ENCODE results near the gene SDHAF2. TPM values are rescaled to one million over a fixed set of nuclear protein-coding genes. Genes with fewer than 3 reads are reported as not detected.

The SDHAF2 gene
- total RNA-seq, 2 experiments from 2014 or later = 23.7 to 27.0 TPM

DNA sequence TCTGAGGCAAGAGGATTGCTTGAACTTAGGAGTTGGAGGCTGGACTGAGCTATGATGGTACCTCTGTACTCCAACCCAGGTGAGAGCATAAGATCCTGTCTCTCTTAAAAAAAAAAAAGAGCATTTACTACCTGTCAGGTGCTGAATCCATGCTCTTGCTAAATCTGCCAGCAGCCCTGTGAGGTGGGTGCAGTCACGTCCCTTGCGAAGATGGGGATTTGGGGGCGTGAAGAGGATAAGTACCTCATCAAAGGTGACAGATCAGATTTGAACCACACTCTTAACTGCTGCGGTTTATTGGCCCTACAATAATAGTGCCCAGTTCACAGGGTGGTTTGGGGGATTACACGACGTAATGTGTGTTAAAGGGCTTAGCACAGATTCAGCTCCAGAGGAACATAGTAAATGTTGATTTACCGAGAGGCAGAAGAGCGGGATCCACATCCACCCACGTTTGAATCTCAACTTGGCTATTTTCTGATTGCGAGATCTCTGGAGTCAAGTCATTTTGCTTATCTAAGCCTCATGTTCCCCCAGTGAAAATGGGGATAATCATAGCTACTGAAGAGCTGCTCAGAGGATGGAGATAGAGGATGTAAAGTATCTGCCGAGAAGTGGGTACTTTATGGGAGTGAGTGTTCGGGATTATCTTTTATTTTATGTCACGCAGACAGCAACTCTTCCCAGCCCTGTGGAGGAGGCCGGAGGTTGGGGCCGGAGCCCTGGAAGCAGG is 50.5 kb downstream of the SDHAF2 start:
- Mint-ChIP-seq H3K9me3 (no peaks in the 10 kb centered on the region), H3K27ac (no peak overlapping the region)

DNA sequence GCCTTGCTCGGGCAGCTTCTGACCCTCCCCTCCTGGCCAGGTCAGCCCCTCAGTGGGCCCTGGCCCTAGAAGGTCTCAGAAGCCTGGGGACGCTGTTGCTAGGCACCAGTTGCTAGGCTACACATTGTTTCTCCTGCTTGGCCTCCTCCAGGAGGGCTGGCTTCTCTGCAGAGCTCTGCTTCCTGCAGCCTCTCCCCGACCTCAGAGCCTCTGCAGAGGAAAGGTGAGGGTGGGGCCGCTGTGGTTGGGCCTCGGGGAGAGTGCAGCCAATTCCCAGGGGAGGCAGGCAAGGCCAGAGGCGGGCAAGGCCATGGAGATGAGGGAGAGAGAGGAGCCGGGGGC is 51.0 kb downstream of the SDHAF2 start:
- no peak overlapping the region for H3K27ac Mint-ChIP-seq
- intact Hi-C loops (cut with micrococcal nuclease) = no loop called here
- H3K36me3 Mint-ChIP-seq (ENCODE audit: low read depth) = no peaks in the 10 kb centered on the region
- H3K27me3 Mint-ChIP-seq (ENCODE audit: low read depth) = peaks cover 2% of the 10 kb centered on the region
- H3K9me3 Mint-ChIP-seq = no peaks in the 10 kb centered on the region
- CTCF ChIA-PET = interaction anchor here (1.1 to 13.2 kb wide), 4 partner anchors 8 to 155 kb away, joined by 3 to 152 read pairs (median 11); no protein-coding TSS in a partner anchor
- H3K4me3 Mint-ChIP-seq = no peak overlapping the region
- no peak for DNase-seq
- peaks cover 5% of the 10 kb centered on the region for H3K4me1 Mint-ChIP-seq (ENCODE audit: low read depth)

More for the DNA sequence above, 50.5 kb downstream of the SDHAF2 start:
- intact Hi-C loops (cut with micrococcal nuclease) = no loop called here
- Mint-ChIP-seq H3K36me3 (ENCODE audit: low read depth) (no peaks in the 10 kb centered on the region), H3K27me3 (ENCODE audit: low read depth) (peaks cover 2% of the 10 kb centered on the region), H3K4me3 (no peak overlapping the region), H3K4me1 (ENCODE audit: low read depth) (peaks cover 5% of the 10 kb centered on the region)
- CTCF ChIA-PET = interaction anchor here (0.5 to 13.2 kb wide), 4 partner anchors 19 to 155 kb away, joined by 3 to 152 read pairs (median 4); partner anchors contain the start of gene LRRC10B
- no peak for DNase-seq

DNA sequence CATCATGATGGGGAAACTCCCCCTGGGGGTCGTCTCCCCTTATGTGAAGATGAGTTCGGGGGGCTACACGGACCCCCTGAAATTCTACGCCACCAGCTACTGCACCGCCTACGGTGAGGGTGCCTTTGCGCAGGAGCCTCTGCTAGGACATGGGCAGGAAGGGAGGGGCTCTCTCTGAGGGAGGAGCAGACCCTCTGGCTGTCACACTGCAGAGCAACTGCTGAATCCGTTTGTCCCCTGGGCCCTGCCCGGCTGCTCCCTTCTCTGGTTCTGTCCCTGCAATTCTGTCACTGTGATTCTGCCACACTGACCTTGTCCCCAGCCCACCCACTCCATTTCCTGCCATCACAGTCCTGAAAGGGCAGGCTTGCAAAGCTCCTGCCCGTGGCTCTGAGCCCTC is 51.9 kb downstream of the SDHAF2 start:
- DNase-seq = no peak

DNA sequence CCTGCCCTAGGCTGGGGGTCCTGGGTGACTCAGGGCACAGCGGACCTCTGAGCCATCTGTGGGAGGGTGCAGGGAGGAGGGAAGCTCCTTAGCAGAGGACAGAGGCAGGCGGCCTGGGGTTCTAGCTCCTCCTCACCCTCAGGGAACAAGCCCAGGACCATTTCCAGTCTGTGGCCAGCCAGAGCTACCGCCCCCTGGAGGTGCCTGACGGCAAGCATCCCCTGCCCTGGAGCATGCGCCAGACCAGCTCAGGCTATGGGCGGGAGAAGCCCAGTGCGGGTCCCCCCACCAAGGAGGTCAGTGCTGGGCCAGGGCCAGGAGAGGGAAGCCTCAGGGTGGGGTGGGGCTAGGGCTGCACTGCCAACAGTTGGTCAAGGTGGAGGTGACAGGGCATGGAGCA is 52.6 kb downstream of the SDHAF2 start:
- CTCF ChIA-PET = interaction anchor here (0.9 to 13.2 kb wide), 7 partner anchors 8 to 50 kb away, joined by 3 to 152 read pairs (median 5); no protein-coding TSS in a partner anchor
- Mint-ChIP-seq H3K27ac (no peak overlapping the region), H3K36me3 (ENCODE audit: low read depth) (peaks cover 4% of the 10 kb centered on the region), H3K4me1 (ENCODE audit: low read depth) (peaks cover 5% of the 10 kb centered on the region), H3K27me3 (ENCODE audit: low read depth) (peaks cover 2% of the 10 kb centered on the region), H3K9me3 (no peaks in the 10 kb centered on the region), H3K4me3 (no peak overlapping the region)
- peak; percentile 45 for DNase-seq
- intact Hi-C loops (cut with micrococcal nuclease) = no loop called here

More for the DNA sequence above, 51.9 kb downstream of the SDHAF2 start:
- CTCF ChIA-PET = interaction anchor here (0.6 to 13.2 kb wide), 8 partner anchors 9 to 154 kb away, joined by 3 to 152 read pairs (median 4); no protein-coding TSS in a partner anchor
- no peak overlapping the region for H3K27ac Mint-ChIP-seq
- peaks cover 4% of the 10 kb centered on the region for H3K36me3 Mint-ChIP-seq (ENCODE audit: low read depth)
- peaks cover 5% of the 10 kb centered on the region for H3K4me1 Mint-ChIP-seq (ENCODE audit: low read depth)
- intact Hi-C loops (cut with micrococcal nuclease) = no loop called here
- no peak overlapping the region for H3K4me3 Mint-ChIP-seq
- H3K9me3 Mint-ChIP-seq = no peaks in the 10 kb centered on the region
- H3K27me3 Mint-ChIP-seq (ENCODE audit: low read depth) = peaks cover 2% of the 10 kb centered on the region

DNA sequence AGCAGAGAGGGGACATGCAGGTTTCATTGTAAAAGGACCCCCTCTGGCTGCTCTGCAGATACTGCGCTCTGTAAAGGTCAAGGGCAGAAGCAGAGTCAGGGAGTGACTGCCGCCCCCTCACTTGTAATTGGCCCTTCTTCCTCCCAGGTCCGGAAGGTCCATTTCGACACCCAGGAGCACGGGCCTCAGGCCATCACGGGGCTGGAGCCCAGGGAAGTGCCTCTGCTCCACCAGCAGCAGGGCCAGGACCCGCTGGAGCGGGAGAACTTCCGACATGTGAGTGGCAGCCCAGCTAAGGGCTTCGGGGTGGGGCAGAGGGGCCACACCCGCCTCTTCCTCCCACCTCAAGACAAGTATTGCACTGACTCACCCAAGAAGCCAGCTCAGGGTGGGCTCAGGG is 54.6 kb downstream of the SDHAF2 start:
- CTCF ChIA-PET = interaction anchor here (0.6 to 1.9 kb wide), 4 partner anchors 33 to 659 kb away, joined by 3 to 15 read pairs (median 6); no protein-coding TSS in a partner anchor
- Mint-ChIP-seq H3K36me3 (ENCODE audit: low read depth) (peaks cover 4% of the 10 kb centered on the region), H3K4me1 (ENCODE audit: low read depth) (peaks cover 2% of the 10 kb centered on the region), H3K4me3 (no peak overlapping the region), H3K9me3 (no peaks in the 10 kb centered on the region), H3K27me3 (ENCODE audit: low read depth) (peaks cover 2% of the 10 kb centered on the region), H3K27ac (no peak overlapping the region)
- no peak for DNase-seq
- intact Hi-C loops (cut with micrococcal nuclease) = no loop called here

DNA sequence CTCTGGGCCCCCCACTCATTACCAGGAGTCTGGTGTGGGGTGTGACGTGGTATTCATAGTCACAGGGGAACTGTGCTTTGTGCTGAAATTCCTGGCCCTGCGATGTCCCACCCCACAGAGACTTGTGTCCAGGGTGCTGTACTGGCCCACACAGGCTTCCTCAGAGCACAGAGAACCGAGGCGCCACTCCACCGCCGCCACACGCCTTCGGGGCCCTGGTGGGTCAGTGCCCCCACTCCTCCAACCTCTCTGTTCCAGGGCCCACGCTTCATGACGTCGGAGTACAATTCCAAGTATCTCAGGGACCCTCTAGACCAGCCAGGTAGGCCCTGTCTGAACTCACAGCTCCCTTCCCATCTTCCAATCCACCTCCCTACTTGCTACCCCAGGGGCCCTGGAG is 55.2 kb downstream of the SDHAF2 start:
- Mint-ChIP-seq H3K4me1 (ENCODE audit: low read depth) (peaks cover 2% of the 10 kb centered on the region), H3K4me3 (no peak overlapping the region), H3K27ac (no peak overlapping the region), H3K27me3 (ENCODE audit: low read depth) (peaks cover 2% of the 10 kb centered on the region), H3K36me3 (ENCODE audit: low read depth) (peaks cover 4% of the 10 kb centered on the region), H3K9me3 (no peaks in the 10 kb centered on the region)
- no peak for DNase-seq
- intact Hi-C loops (cut with micrococcal nuclease) = no loop called here
- CTCF ChIA-PET = interaction anchor here (2.9 kb wide), 1 partner anchor 32 kb away, joined by 11 read pairs; no protein-coding TSS in a partner anchor

DNA sequence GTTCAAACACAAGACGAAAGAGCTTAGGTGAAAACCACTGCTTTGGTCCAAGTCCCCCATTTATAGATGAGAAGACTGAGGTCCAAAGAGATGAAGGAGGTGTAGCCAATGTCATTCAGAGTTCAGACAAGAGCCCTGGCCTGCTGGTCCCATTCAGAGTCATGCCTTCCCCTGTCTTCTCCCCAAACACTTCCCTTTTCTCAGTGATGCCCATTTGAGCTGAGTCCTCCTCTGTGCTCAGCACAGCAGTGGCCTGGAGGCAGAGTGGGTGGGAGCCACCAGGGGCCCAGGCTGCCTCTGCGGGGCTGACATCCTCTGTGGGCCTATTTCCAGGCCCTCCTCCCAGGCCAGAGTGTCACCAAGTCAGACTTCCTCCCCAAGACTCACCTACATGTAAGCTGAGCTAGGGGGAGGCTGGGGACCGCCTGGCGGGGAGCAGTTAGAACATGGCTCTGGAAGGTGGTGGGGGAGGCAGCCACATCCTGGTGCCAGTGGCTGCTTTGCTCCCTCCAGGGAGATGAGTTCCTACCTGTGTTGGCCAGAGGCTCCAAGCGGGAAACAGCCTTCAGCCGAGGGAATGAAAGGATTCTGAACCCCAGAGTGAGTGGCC is 56.2 kb downstream of the SDHAF2 start:
- no peak for DNase-seq
- intact Hi-C loops (cut with micrococcal nuclease) = no loop called here
- CTCF ChIA-PET = interaction anchor here (1.4 to 2.9 kb wide), 2 partner anchors 9 to 31 kb away, joined by 4 to 11 read pairs; no protein-coding TSS in a partner anchor

DNA sequence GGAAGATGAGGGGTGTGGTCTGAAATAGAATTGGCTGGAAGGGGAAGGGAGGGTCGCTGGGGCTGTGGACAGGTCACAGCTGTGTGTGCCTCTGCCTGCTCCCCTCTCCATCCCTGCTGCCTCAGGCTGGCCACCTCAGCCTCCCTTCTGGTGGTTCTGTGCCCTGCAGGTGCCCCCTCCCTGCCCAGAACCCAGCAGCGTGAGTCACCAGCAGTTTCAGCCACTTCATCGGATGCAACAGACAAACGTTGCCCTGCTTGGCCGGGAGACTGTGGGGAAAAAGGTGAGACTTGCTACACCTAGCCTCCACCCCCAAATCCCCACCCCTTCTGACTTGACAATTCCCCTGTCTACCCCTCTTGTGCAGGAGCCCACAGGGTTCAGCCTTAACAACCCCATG is 56.9 kb downstream of the SDHAF2 start:
- H3K9me3 Mint-ChIP-seq = no peaks in the 10 kb centered on the region
- intact Hi-C loops (cut with micrococcal nuclease) = no loop called here
- peaks cover 4% of the 10 kb centered on the region for H3K36me3 Mint-ChIP-seq (ENCODE audit: low read depth)
- CTCF ChIA-PET = interaction anchor here (0.6 to 2.9 kb wide), 3 partner anchors 10 to 30 kb away, joined by 3 to 11 read pairs (median 4); no protein-coding TSS in a partner anchor
- H3K27me3 Mint-ChIP-seq (ENCODE audit: low read depth) = no peaks in the 10 kb centered on the region
- no peak for DNase-seq
- H3K27ac Mint-ChIP-seq = no peak overlapping the region
- H3K4me1 Mint-ChIP-seq (ENCODE audit: low read depth) = no peaks in the 10 kb centered on the region
- H3K4me3 Mint-ChIP-seq = no peak overlapping the region

More for the DNA sequence above, 56.2 kb downstream of the SDHAF2 start:
- peaks cover 2% of the 10 kb centered on the region for H3K4me1 Mint-ChIP-seq (ENCODE audit: low read depth)
- H3K9me3 Mint-ChIP-seq = no peaks in the 10 kb centered on the region
- H3K4me3 Mint-ChIP-seq = no peak overlapping the region
- H3K27me3 Mint-ChIP-seq (ENCODE audit: low read depth) = peaks cover 2% of the 10 kb centered on the region
- H3K36me3 Mint-ChIP-seq (ENCODE audit: low read depth) = peaks cover 4% of the 10 kb centered on the region
- no peak overlapping the region for H3K27ac Mint-ChIP-seq

DNA sequence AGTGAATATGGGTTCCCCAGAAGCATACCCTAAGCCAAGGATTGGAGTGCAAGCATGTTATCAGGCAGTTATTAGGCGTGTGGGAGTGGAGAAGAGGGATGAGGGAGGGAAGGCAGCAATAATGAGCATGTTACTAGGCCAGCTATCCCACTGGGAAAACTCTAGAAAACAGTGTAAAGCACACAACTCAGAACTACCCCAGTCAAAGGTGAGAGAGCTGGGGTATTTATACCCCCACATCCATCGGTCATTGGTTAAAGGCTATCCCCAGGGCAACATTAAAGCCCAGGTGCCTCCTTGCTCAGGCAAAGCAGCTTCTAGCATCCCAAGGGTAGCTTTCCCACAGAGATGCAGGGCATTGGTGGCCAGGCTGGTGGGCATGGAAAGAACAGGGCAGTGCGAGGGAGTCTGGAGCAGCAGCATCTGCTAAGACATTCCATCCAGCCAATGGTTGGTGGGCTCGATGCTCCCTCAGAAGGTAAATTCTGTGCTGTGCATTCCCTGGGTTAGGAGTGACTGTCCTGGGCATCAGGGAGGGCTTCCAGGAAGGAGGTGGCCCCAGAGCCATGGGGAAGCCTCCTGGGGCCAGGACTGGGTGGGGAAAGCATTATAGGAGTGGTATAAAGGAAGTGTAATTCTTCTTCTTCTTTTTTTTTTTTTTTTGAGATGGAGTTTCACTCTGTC is 57.6 kb downstream of the SDHAF2 start:
- DNase-seq = no peak
- H3K36me3 Mint-ChIP-seq (ENCODE audit: low read depth) = peaks cover 4% of the 10 kb centered on the region
- no peaks in the 10 kb centered on the region for H3K27me3 Mint-ChIP-seq (ENCODE audit: low read depth)
- intact Hi-C loops (cut with micrococcal nuclease) = no loop called here
- CTCF ChIA-PET = interaction anchor here (0.6 to 2.9 kb wide), 3 partner anchors 11 to 29 kb away, joined by 3 to 11 read pairs (median 4); no protein-coding TSS in a partner anchor
- H3K9me3 Mint-ChIP-seq = no peaks in the 10 kb centered on the region
- H3K4me1 Mint-ChIP-seq (ENCODE audit: low read depth) = no peaks in the 10 kb centered on the region
- H3K4me3 Mint-ChIP-seq = no peak overlapping the region
- no peak overlapping the region for H3K27ac Mint-ChIP-seq

DNA sequence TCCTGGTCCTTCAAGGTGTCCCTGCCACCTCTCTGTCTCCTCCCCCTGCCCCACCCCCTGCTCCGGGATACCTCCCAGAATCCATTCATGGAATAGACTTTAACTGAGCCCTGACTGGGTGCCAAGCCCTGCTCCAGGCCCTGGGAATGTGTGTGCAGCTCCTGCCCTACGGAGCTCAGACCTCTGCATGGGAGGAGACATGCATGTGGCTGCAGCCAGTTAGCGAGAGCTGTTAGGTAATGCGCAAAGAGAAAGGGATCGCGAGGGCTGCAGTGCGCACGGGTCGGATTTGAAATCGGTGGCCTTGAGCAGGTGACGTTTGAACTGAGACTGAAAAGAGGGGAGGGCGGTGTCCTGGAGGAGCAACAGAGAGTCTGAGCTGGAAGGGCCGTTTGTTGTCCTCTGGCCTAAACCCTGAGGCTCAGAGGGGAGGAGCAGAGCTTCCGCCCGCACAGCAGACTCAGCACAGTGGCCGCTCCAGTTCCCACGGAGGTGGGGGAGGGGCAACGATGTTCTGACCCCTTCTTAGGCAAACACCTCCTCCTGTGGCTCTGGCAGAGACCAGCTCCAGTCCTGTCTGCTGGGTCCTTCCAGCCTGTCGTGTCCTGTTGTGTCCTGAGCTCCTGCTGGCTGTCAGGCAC is 58.8 kb downstream of the SDHAF2 start:
- intact Hi-C loops (cut with micrococcal nuclease) = no loop called here
- H3K9me3 Mint-ChIP-seq = no peaks in the 10 kb centered on the region
- CTCF ChIA-PET = interaction anchor here (0.7 to 2.6 kb wide), 3 partner anchors 11 to 21 kb away, joined by 3 to 7 read pairs (median 3); no protein-coding TSS in a partner anchor
- H3K27ac Mint-ChIP-seq = no peak overlapping the region
- H3K36me3 Mint-ChIP-seq (ENCODE audit: low read depth) = peaks cover 4% of the 10 kb centered on the region
- no peak for DNase-seq
- no peaks in the 10 kb centered on the region for H3K27me3 Mint-ChIP-seq (ENCODE audit: low read depth)
- H3K4me3 Mint-ChIP-seq = no peak overlapping the region
- H3K4me1 Mint-ChIP-seq (ENCODE audit: low read depth) = no peaks in the 10 kb centered on the region

DNA sequence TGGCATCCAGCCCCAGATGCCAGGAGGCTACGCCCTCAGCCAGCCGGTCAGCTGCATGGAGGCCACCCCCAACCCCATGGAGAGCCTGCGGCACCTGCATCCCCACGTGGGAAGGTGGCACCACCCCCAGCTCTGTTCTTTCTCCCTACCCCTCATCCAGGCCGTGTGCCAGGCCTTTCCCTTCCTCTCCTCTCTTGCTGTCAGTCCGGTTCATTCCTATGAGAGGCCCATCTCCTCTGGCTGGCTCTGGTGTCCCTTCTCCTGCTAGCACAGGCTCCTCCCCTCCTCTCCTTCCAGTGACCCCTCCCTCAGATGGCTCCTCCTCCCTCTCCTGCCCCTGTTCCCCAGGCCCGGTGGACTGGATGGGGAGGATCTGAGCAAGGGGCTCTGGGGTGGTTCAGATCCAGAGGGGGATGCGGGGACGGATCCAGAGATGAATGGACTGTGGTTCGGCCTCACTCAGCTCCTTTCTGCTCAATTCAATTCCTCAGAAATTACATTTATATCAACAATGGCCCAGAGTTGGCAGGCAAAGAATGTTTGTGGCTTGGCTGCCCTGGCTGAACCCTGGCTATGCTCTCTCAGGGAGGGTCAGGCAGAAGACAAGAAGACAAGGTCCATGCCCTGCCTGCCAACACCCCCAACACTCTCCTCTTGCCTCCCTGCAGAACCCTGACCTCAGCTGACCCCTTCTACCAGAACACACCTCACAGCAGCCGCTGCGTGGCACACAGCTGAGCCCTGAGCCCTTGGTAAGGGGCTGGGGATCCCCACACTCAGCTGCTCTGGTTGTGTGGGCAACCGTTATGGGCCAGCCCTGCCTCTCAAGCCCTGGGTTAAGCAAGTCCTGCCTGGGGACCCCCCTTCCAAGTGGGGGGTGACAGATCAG is 60.2 kb downstream of the SDHAF2 start:
- no peak overlapping the region for H3K27ac Mint-ChIP-seq
- CTCF ChIA-PET = interaction anchor here (1.4 to 2.6 kb wide), 2 partner anchors 8 to 12 kb away, joined by 5 to 7 read pairs; no protein-coding TSS in a partner anchor
- H3K36me3 Mint-ChIP-seq (ENCODE audit: low read depth) = peaks cover 4% of the 10 kb centered on the region
- no peaks in the 10 kb centered on the region for H3K4me1 Mint-ChIP-seq (ENCODE audit: low read depth)
- no peak for DNase-seq
- H3K9me3 Mint-ChIP-seq = no peaks in the 10 kb centered on the region
- no peaks in the 10 kb centered on the region for H3K27me3 Mint-ChIP-seq (ENCODE audit: low read depth)
- no peak overlapping the region for H3K4me3 Mint-ChIP-seq
- intact Hi-C loops (cut with micrococcal nuclease) = no loop called here

Data from activated naive CD4-positive, alpha-beta T cell treated with anti-CD3 and anti-CD28 coated beads for 36 hours (primary cell).